ENCODE results near the gene B3GALNT2.
A peak's percentile ranks its signal among the peaks of the same experiment; 100 is the strongest.

DNA sequence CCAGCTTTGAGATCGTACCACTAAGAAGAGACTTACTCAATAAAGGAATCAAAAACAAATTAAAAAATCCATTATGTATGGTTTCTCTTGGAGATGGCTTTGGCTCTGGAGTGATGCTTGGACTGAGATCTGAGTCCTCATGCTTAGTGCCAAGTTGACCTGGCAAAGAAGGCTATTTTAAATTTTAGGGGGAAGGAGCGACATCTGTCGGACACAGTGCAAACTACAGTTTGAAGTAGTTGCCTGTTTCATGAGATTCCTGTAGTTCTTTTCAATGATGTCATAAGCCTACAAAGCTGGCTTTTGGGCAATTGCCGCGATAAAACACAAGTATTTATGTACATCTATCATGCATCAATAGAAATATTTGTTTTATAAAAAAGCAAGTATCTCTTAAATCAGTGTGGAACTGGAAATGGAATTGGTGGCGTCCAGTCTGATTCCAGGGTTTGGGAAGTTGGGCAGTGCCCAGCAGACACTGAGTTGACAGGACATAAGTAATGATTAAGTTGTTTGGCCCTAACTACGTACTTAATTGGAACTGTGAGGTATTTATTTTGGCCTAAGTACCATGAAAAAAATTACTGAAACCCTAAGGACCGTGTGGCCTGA is 87.1 kb downstream of the B3GALNT2 start:
- 0 out of 2 replicates have a peak, but pooled peaks have one; percentile 31 for TF ChIP-seq POLR2A (IDR thresholded peaks at IDR 0.05; ENCODE audit: low read depth, low read length)
- TF ChIP-seq, protein P1, sequence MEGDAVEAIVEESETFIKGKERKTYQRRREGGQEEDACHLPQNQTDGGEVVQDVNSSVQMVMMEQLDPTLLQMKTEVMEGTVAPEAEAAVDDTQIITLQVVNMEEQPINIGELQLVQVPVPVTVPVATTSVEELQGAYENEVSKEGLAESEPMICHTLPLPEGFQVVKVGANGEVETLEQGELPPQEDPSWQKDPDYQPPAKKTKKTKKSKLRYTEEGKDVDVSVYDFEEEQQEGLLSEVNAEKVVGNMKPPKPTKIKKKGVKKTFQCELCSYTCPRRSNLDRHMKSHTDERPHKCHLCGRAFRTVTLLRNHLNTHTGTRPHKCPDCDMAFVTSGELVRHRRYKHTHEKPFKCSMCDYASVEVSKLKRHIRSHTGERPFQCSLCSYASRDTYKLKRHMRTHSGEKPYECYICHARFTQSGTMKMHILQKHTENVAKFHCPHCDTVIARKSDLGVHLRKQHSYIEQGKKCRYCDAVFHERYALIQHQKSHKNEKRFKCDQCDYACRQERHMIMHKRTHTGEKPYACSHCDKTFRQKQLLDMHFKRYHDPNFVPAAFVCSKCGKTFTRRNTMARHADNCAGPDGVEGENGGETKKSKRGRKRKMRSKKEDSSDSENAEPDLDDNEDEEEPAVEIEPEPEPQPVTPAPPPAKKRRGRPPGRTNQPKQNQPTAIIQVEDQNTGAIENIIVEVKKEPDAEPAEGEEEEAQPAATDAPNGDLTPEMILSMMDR (conservative IDR thresholded peaks at IDR 0.05; ENCODE audit: low read depth, low read length) = peak; percentile 87
- peak; percentile 83 for TF ChIP-seq SMC3 (IDR thresholded peaks at IDR 0.05; ENCODE audit: low read depth, low read length)
- TF ChIP-seq MAFK (IDR thresholded peaks at IDR 0.05; ENCODE audit: low read depth, low read length) = no peak
- no peak for TF ChIP-seq BHLHE40 (IDR thresholded peaks at IDR 0.05; ENCODE audit: low read depth, low read length)
- TF ChIP-seq RCOR1 (IDR thresholded peaks at IDR 0.05; ENCODE audit: insufficient replicate concordance, low read length) = no peak
- TF ChIP-seq MXI1 (IDR thresholded peaks at IDR 0.05; ENCODE audit: borderline replicate concordance, low read depth, low read length) = 0 out of 2 replicates have a peak, but pooled peaks have one; percentile 21
- TF ChIP-seq, protein P2, sequence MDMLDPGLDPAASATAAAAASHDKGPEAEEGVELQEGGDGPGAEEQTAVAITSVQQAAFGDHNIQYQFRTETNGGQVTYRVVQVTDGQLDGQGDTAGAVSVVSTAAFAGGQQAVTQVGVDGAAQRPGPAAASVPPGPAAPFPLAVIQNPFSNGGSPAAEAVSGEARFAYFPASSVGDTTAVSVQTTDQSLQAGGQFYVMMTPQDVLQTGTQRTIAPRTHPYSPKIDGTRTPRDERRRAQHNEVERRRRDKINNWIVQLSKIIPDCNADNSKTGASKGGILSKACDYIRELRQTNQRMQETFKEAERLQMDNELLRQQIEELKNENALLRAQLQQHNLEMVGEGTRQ (IDR thresholded peaks at IDR 0.05; ENCODE audit: low read depth, low read length) = no peak
- TF ChIP-seq RAD21 (IDR thresholded peaks at IDR 0.05; ENCODE audit: low read length) = peak; percentile 83
- no peak for TF ChIP-seq CEBPB (IDR thresholded peaks at IDR 0.05; ENCODE audit: low read depth, low read length)
- TF ChIP-seq, protein P3, sequence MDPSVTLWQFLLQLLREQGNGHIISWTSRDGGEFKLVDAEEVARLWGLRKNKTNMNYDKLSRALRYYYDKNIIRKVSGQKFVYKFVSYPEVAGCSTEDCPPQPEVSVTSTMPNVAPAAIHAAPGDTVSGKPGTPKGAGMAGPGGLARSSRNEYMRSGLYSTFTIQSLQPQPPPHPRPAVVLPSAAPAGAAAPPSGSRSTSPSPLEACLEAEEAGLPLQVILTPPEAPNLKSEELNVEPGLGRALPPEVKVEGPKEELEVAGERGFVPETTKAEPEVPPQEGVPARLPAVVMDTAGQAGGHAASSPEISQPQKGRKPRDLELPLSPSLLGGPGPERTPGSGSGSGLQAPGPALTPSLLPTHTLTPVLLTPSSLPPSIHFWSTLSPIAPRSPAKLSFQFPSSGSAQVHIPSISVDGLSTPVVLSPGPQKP (IDR thresholded peaks at IDR 0.05; ENCODE audit: borderline replicate concordance, low read depth, low read length) = no peak
- no peak for TF ChIP-seq CHD1 (IDR thresholded peaks at IDR 0.05; ENCODE audit: low read depth, low read length)
- no peak for TF ChIP-seq NFE2L2 (IDR thresholded peaks at IDR 0.05; ENCODE audit: low read depth, low read length)
- no peak for TF ChIP-seq RFX5 (IDR thresholded peaks at IDR 0.05; ENCODE audit: low read depth, low read length)

Measured in IMR-90 (cell line).